ENCODE measurements around the gene RAD51AP1.

The RAD51AP1 gene

GRCh38 chr12:4540638-4541037 is 1.9 kb downstream of the RAD51AP1 start:
- DNase-seq (ENCODE audit: extremely low read depth in 1 of 2, low read depth in 1 of 2), result no peak

- DNase-seq (ENCODE audit: extremely low read depth in 1 of 2, low read depth in 1 of 2), result no peak
Measured at GRCh38 chr12:4545195-4545594, 6.5 kb downstream of the RAD51AP1 start.

GRCh38 chr12:4552191-4552590 is 13.5 kb downstream of the RAD51AP1 start:
- DNase-seq (ENCODE audit: extremely low read depth in 1 of 2, low read depth in 1 of 2), result no peak

GRCh38 chr12:4553943-4554342 is 15.3 kb downstream of the RAD51AP1 start:
- DNase-seq (ENCODE audit: extremely low read depth in 1 of 2, low read depth in 1 of 2), result no peak

GRCh38 chr12:4555804-4556203 is 17.1 kb downstream of the RAD51AP1 start:
- no peak for DNase-seq (ENCODE audit: extremely low read depth in 1 of 2, low read depth in 1 of 2)

GRCh38 chr12:4556735-4557530 is 18.2 kb downstream of the RAD51AP1 start:
- no peak for DNase-seq (ENCODE audit: extremely low read depth in 1 of 2, low read depth in 1 of 2)

GRCh38 chr12:4557586-4557985 is 18.9 kb downstream of the RAD51AP1 start:
- DNase-seq (ENCODE audit: extremely low read depth in 1 of 2, low read depth in 1 of 2), result no peak

- no peak for DNase-seq (ENCODE audit: extremely low read depth in 1 of 2, low read depth in 1 of 2)
Measured at GRCh38 chr12:4558171-4558570, 19.5 kb downstream of the RAD51AP1 start.

- DNase-seq (ENCODE audit: extremely low read depth in 1 of 2, low read depth in 1 of 2), result no peak
Measured at GRCh38 chr12:4562034-4562657, 23.5 kb downstream of the RAD51AP1 start, which contains the start of gene DYRK4. DYRK4 (plus strand) TSS chr12:4562208; CDS start chr12:4562246, 38 bp downstream.

- no peak for DNase-seq (ENCODE audit: extremely low read depth in 1 of 2, low read depth in 1 of 2)
Measured at GRCh38 chr12:4563336-4563735, 24.6 kb downstream of the RAD51AP1 start.

- DNase-seq (ENCODE audit: extremely low read depth in 1 of 2, low read depth in 1 of 2), result no peak
Measured at GRCh38 chr12:4564818-4565217, 26.1 kb downstream of the RAD51AP1 start.

- no peak for DNase-seq (ENCODE audit: extremely low read depth in 1 of 2, low read depth in 1 of 2)
Measured at GRCh38 chr12:4566474-4566873, 27.8 kb downstream of the RAD51AP1 start.

- no peak for DNase-seq (ENCODE audit: extremely low read depth in 1 of 2, low read depth in 1 of 2)
Measured at GRCh38 chr12:4567073-4567881, 28.6 kb downstream of the RAD51AP1 start.

- no peak for DNase-seq (ENCODE audit: extremely low read depth in 1 of 2, low read depth in 1 of 2)
Measured at GRCh38 chr12:4569261-4569660, 30.6 kb downstream of the RAD51AP1 start.

- DNase-seq (ENCODE audit: extremely low read depth in 1 of 2, low read depth in 1 of 2), result no peak
Measured at GRCh38 chr12:4572680-4573079, 34.0 kb downstream of the RAD51AP1 start.

- no peak for DNase-seq (ENCODE audit: extremely low read depth in 1 of 2, low read depth in 1 of 2)
Measured at GRCh38 chr12:4579305-4580102, 40.8 kb downstream of the RAD51AP1 start.

GRCh38 chr12:4580281-4580688 is 41.6 kb downstream of the RAD51AP1 start:
- no peak for DNase-seq (ENCODE audit: extremely low read depth in 1 of 2, low read depth in 1 of 2)

- no peak for DNase-seq (ENCODE audit: extremely low read depth in 1 of 2, low read depth in 1 of 2)
Measured at GRCh38 chr12:4584281-4584680, 45.6 kb downstream of the RAD51AP1 start.

GRCh38 chr12:4584896-4585295 is 46.2 kb downstream of the RAD51AP1 start:
- no peak for DNase-seq (ENCODE audit: extremely low read depth in 1 of 2, low read depth in 1 of 2)

GRCh38 chr12:4586500-4586899 is 47.8 kb downstream of the RAD51AP1 start:
- no peak for DNase-seq (ENCODE audit: extremely low read depth in 1 of 2, low read depth in 1 of 2)

- no peak for DNase-seq (ENCODE audit: extremely low read depth in 1 of 2, low read depth in 1 of 2)
Measured at GRCh38 chr12:4587108-4587507, 48.4 kb downstream of the RAD51AP1 start.

All from activated CD8-positive, alpha-beta memory T cell treated with anti-CD3 and anti-CD28 coated beads for 1 hour (primary cell).